HepG2 (cell line): ENCODE results near the gene SURF6. TPM values are rescaled to one million over a fixed set of nuclear protein-coding genes. Genes with fewer than 3 reads are reported as not detected.

ENCODE experiments used
- CREB1 ChIP-seq, 2 experiments: fragments of 450-650 bp in 1 of 2; IDR thresholded peaks; 2 replicates each; pipeline ENCODE4 v1.6.1; 2016 to 2017; ENCODE audit warnings: control low read depth in 1 of 2, mild to moderate bottlenecking in 1 of 2, missing compliant biosample characterization in 1 of 2, missing genetic modification characterization in 1 of 2
- CREM ChIP-seq, 2 experiments: sonication (generic) in 1 of 2; formaldehyde crosslinking in 1 of 2; IDR thresholded peaks; 2 replicates each; pipeline versions ENCODE4 v1.4.0 to v1.6.1; 2016 to 2020; ENCODE audit warnings: antibody characterized with exemption in 1 of 2, mild to moderate bottlenecking in 1 of 2, missing genetic modification reagents in 1 of 2
- EEA1 ChIP-seq: sonication (generic); formaldehyde crosslinking; IDR thresholded peaks from 2 replicates; pipeline ENCODE4 v1.5.1; 2020; ENCODE audit warnings: mild to moderate bottlenecking, missing genetic modification reagents, borderline replicate concordance
- HNF4A ChIP-seq: sonication (generic); formaldehyde crosslinking; IDR thresholded peaks from 2 replicates; pipeline ENCODE4 v1.4.0; 2020; ENCODE audit warnings: missing genetic modification reagents
- HNF4G ChIP-seq, 2 experiments: sonication (generic) in 1 of 2; formaldehyde crosslinking in 1 of 2; IDR thresholded peaks; 2 replicates each; pipeline versions ENCODE4 v1.4.0 to v1.6.1; 2011 to 2020; ENCODE audit warnings: borderline replicate concordance in 2 of 2, low read depth in 2 of 2, mild to moderate bottlenecking in 2 of 2, low read length in 1 of 2, missing genetic modification reagents in 1 of 2, moderate library complexity in 1 of 2
- KDM5B ChIP-seq: sonication (generic); formaldehyde crosslinking; IDR thresholded peaks from 2 replicates; pipeline ENCODE4 v1.4.0; 2020; ENCODE audit warnings: missing genetic modification reagents, mild to moderate bottlenecking, borderline replicate concordance
- NFE2L2 ChIP-seq: fragments of 150-350 bp; IDR thresholded peaks from 2 replicates; pipeline ENCODE4 v1.6.1; 2014; ENCODE audit warnings: low read length
- PCBP1 ChIP-seq: fragments of 200-400 bp; formaldehyde crosslinking; IDR thresholded peaks from 2 replicates; pipeline ENCODE4 v1.6.1; 2017; ENCODE audit warnings: mild to moderate bottlenecking, low read depth, low read length, borderline replicate concordance
- PHF8 ChIP-seq: sonication (generic); formaldehyde crosslinking; IDR thresholded peaks from 2 replicates; pipeline ENCODE4 v1.5.0; 2020; ENCODE audit warnings: missing genetic modification reagents
- SMAD9 ChIP-seq: sonication (generic); formaldehyde crosslinking; IDR thresholded peaks from 2 replicates; pipeline ENCODE4 v1.5.1; 2020; ENCODE audit warnings: mild to moderate bottlenecking, missing genetic modification reagents
- SRF ChIP-seq: IDR thresholded peaks from 2 replicates; pipeline ENCODE4 v1.6.1; 2011; ENCODE audit warnings: mild to moderate bottlenecking, low read depth, low read length, moderate library complexity
- SUZ12 ChIP-seq: fragments of 150-350 bp; IDR thresholded peaks from 2 replicates; pipeline ENCODE4 v1.6.1; 2014; ENCODE audit warnings: low read depth, low read length
- ZNF121 ChIP-seq: sonication (generic); formaldehyde crosslinking; IDR thresholded peaks from 2 replicates; pipeline ENCODE4 v1.5.0; 2020; ENCODE audit warnings: mild to moderate bottlenecking, missing genetic modification reagents
- ZNF124 ChIP-seq: sonication (generic); formaldehyde crosslinking; IDR thresholded peaks from 2 replicates; pipeline ENCODE4 v1.4.0; 2020; ENCODE audit warnings: missing genetic modification reagents
- ZNF556 ChIP-seq: sonication (generic); formaldehyde crosslinking; IDR thresholded peaks from 2 replicates; pipeline ENCODE4 v1.4.0; 2020; ENCODE audit warnings: mild to moderate bottlenecking, missing genetic modification reagents, borderline replicate concordance
- ZNF562 ChIP-seq: sonication (generic); formaldehyde crosslinking; IDR thresholded peaks from 2 replicates; pipeline ENCODE4 v1.8.0; 2022; ENCODE audit warnings: missing genetic modification reagents, borderline replicate concordance
- ZNF605 ChIP-seq: sonication (generic); formaldehyde crosslinking; IDR thresholded peaks from 2 replicates; pipeline ENCODE4 v1.8.0; 2022; ENCODE audit warnings: mild to moderate bottlenecking, missing genetic modification reagents
- ZNF792 ChIP-seq: IDR thresholded peaks from 2 replicates; pipeline ENCODE4 v1.6.1; 2016
- ZNF879 ChIP-seq: sonication (generic); formaldehyde crosslinking; IDR thresholded peaks from 2 replicates; pipeline ENCODE4 v1.8.1; 2023; ENCODE audit warnings: missing genetic modification reagents
- ZZZ3 ChIP-seq: sonication (generic); formaldehyde crosslinking; IDR thresholded peaks from 2 replicates; pipeline ENCODE4 v1.4.0; 2020; ENCODE audit warnings: missing genetic modification reagents, mild to moderate bottlenecking, borderline replicate concordance
- polyA plus RNA-seq, 8 experiments: library from polyadenylated mRNA; depleted of rRNA in 3 of 8; stranded (reverse) in 7 of 8; unstranded in 1 of 8; fragments of >200 nt; fragmentation: Illumina TruSeq in 4 of 8; extraction: Trizol in 4 of 8; gene quantifications; 2 replicates each; pipeline versions ENCODE4 v1.2.1 to v1.2.3, GENCODE V29; 2011 to 2016; ENCODE audit warnings: low read depth in 4 of 8, missing spikeins in 1 of 8, mixed read lengths in 1 of 8; ENCODE audit not compliant: insufficient read depth in 1 of 8
- total RNA-seq, 5 experiments: library from RNA; depleted of rRNA; stranded (reverse); fragments of >200 nt; fragmentation: Illumina TruSeq; extraction: Trizol; gene quantifications; 2 replicates each; pipeline ENCODE4 v1.2.3, GENCODE V29; 2016; ENCODE audit warnings: low read depth in 1 of 5
- TF ChIP-seq, protein P1 (sequence below): IDR thresholded peaks from 2 replicates; pipeline ENCODE4 v1.6.1; 2012; ENCODE audit warnings: inconsistent platforms
- TF ChIP-seq, protein P2 (sequence below): sonication (generic); formaldehyde crosslinking; IDR thresholded peaks from 2 replicates; pipeline ENCODE4 v1.5.1; 2020; ENCODE audit warnings: missing genetic modification reagents, mild to moderate bottlenecking, borderline replicate concordance
- TF ChIP-seq, protein P3 (sequence below), 2 experiments: sonication (generic) in 1 of 2; formaldehyde crosslinking in 1 of 2; IDR thresholded peaks; 2 replicates each; pipeline versions ENCODE4 v1.4.0 to v1.6.1; 2018 to 2020; ENCODE audit warnings: missing genetic modification reagents in 2 of 2, borderline replicate concordance in 1 of 2, low read depth in 1 of 2, mild to moderate bottlenecking in 1 of 2, missing biosample characterization in 1 of 2
- TF ChIP-seq, protein P4 (sequence below): sonication (generic); formaldehyde crosslinking; IDR thresholded peaks from 2 replicates; pipeline ENCODE4 v1.5.0; 2020; ENCODE audit warnings: missing genetic modification reagents
- TF ChIP-seq, protein P5 (sequence below): sonication (generic); formaldehyde crosslinking; IDR thresholded peaks from 2 replicates; pipeline ENCODE4 v1.4.0; 2020; ENCODE audit warnings: missing genetic modification reagents, mild to moderate bottlenecking, borderline replicate concordance

SURF6 gene
- total and polyA plus RNA-seq, 2 of the 13 experiments (the other 11 are each of a cell fraction or from before 2014, with no cell fraction given): 5.9 to 14.7 TPM

DNA sequence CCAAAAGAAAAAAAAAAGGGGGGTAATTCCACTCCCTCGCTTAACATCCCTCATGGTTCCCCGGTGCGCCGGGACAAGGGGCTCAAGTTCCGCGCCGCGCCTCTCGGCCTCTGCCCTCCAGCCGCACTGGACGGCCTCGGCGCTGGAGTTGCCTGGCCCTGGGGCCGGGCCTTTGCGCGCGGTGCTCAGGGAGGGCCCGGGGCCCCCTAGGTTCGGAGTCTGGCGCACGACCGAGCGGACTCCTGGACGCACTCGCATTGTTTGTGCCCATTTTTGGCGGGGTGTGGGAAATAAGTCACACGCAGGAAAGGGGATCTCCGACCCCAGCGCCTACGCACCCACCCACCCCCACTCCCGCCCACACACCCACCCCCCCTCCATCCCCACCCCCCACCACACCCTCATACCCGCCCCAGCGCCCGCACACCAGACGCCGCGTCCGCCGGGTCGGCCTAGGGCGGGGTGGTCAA lies 11.6 kb upstream of the SURF6 start (continued):
- TF ChIP-seq, protein P1, sequence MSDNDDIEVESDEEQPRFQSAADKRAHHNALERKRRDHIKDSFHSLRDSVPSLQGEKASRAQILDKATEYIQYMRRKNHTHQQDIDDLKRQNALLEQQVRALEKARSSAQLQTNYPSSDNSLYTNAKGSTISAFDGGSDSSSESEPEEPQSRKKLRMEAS: no peak
- TF ChIP-seq PHF8 (CRISPR knock-in tag) (peak; percentile 69; the same call in 1 of the 2 replicates), ZNF121 (CRISPR knock-in tag) (no peak), NFE2L2 (no peak), SMAD9 (CRISPR knock-in tag) (no peak), HNF4A (CRISPR knock-in tag) (no peak; the same call in 1 of the 2 replicates), ZZZ3 (CRISPR knock-in tag) (no peak), ZNF562 (no peak), ZNF556 (CRISPR knock-in tag) (no peak), ZNF792 (no peak), PCBP1 (no peak), CREM (IDR thresholded peaks at IDR 0.05) (no peak), CREM (CRISPR knock-in tag; IDR thresholded peaks at IDR 0.05) (no peak), EEA1 (CRISPR knock-in tag) (0 out of 2 replicates have a peak, but pooled peaks have one; percentile 35), ZNF124 (CRISPR knock-in tag) (no peak), SUZ12 (no peak), ZNF605 (no peak), KDM5B (CRISPR knock-in tag) (no peak), CREB1 (IDR thresholded peaks at IDR 0.05) (no peak), CREB1 (CRISPR knock-in tag; IDR thresholded peaks at IDR 0.05) (no peak), HNF4G (IDR thresholded peaks at IDR 0.05; ENCODE audit: borderline replicate concordance, low read depth, low read length) (no peak), HNF4G (CRISPR knock-in tag; IDR thresholded peaks at IDR 0.05; ENCODE audit: borderline replicate concordance, low read depth) (no peak), ZNF879 (CRISPR knock-in tag) (peak; percentile 69; the same call in 1 of the 2 replicates), SRF (no peak)
- TF ChIP-seq, protein P2, sequence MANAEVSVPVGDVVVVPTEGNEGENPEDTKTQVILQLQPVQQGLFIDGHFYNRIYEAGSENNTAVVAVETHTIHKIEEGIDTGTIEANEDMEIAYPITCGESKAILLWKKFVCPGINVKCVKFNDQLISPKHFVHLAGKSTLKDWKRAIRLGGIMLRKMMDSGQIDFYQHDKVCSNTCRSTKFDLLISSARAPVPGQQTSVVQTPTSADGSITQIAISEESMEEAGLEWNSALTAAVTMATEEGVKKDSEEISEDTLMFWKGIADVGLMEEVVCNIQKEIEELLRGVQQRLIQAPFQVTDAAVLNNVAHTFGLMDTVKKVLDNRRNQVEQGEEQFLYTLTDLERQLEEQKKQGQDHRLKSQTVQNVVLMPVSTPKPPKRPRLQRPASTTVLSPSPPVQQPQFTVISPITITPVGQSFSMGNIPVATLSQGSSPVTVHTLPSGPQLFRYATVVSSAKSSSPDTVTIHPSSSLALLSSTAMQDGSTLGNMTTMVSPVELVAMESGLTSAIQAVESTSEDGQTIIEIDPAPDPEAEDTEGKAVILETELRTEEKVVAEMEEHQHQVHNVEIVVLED (CRISPR knock-in tag): no peak
- TF ChIP-seq, protein P3, sequence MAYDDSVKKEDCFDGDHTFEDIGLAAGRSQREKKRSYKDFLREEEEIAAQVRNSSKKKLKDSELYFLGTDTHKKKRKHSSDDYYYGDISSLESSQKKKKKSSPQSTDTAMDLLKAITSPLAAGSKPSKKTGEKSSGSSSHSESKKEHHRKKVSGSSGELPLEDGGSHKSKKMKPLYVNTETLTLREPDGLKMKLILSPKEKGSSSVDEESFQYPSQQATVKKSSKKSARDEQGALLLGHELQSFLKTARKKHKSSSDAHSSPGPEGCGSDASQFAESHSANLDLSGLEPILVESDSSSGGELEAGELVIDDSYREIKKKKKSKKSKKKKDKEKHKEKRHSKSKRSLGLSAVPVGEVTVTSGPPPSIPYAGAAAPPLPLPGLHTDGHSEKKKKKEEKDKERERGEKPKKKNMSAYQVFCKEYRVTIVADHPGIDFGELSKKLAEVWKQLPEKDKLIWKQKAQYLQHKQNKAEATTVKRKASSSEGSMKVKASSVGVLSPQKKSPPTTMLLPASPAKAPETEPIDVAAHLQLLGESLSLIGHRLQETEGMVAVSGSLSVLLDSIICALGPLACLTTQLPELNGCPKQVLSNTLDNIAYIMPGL (CRISPR knock-in tag; IDR thresholded peaks at IDR 0.05; ENCODE audit: borderline replicate concordance in 1 of 2, low read depth in 1 of 2): 0 out of 4 replicates have a peak, but pooled peaks of 1 of the 2 experiments have one; percentile 8
- TF ChIP-seq, protein P4, sequence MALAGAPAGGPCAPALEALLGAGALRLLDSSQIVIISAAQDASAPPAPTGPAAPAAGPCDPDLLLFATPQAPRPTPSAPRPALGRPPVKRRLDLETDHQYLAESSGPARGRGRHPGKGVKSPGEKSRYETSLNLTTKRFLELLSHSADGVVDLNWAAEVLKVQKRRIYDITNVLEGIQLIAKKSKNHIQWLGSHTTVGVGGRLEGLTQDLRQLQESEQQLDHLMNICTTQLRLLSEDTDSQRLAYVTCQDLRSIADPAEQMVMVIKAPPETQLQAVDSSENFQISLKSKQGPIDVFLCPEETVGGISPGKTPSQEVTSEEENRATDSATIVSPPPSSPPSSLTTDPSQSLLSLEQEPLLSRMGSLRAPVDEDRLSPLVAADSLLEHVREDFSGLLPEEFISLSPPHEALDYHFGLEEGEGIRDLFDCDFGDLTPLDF (CRISPR knock-in tag): peak; percentile 31; the same call in 1 of the 2 replicates
- TF ChIP-seq, protein P5, sequence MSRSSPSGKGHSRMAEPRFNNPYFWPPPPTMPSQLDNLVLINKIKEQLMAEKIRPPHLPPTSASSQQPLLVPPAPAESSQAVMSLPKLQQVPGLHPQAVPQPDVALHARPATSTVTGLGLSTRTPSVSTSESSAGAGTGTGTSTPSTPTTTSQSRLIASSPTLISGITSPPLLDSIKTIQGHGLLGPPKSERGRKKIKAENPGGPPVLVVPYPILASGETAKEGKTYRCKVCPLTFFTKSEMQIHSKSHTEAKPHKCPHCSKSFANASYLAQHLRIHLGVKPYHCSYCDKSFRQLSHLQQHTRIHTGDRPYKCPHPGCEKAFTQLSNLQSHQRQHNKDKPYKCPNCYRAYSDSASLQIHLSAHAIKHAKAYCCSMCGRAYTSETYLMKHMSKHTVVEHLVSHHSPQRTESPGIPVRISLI (CRISPR knock-in tag): no peak
